Osteocyte (in vitro differentiated cells): ENCODE measurements around the gene MGA. TPM values are rescaled to one million over a fixed set of nuclear protein-coding genes. Genes with fewer than 3 reads are reported as not detected.

Experiments used
- DNase-seq: peaks from one replicate; pipeline ENCODE4 v3.0.0; 2021; ENCODE audit warnings: mixed read lengths; ENCODE audit not compliant: unreplicated experiment; ENCODE audit errors: extremely low spot score
- H3K27ac Mint-ChIP-seq: one replicate; pipeline ENCODE4 v1.8.0; 2021; ENCODE audit warnings: mild to moderate bottlenecking, mixed read lengths; ENCODE audit not compliant: unreplicated experiment
- H3K27me3 Mint-ChIP-seq: one replicate; pipeline ENCODE4 v1.8.0; 2021; ENCODE audit warnings: mixed read lengths; ENCODE audit not compliant: unreplicated experiment
- H3K36me3 Mint-ChIP-seq: one replicate; pipeline ENCODE4 v1.8.0; 2021; ENCODE audit warnings: mixed read lengths; ENCODE audit not compliant: unreplicated experiment
- H3K4me1 Mint-ChIP-seq: one replicate; pipeline ENCODE4 v1.8.0; 2021; ENCODE audit warnings: mixed read lengths; ENCODE audit not compliant: unreplicated experiment
- H3K4me3 Mint-ChIP-seq: one replicate; pipeline ENCODE4 v1.8.0; 2021; ENCODE audit warnings: mild to moderate bottlenecking, moderate library complexity, mixed read lengths; ENCODE audit not compliant: unreplicated experiment
- H3K9me3 Mint-ChIP-seq: one replicate; pipeline ENCODE4 v1.8.0; 2021; ENCODE audit warnings: mixed read lengths; ENCODE audit not compliant: unreplicated experiment
- CTCF ChIP-seq: fragments of 200-600 bp; sonication (generic); IDR thresholded peaks from 2 replicates; pipeline ENCODE4 v1.5.0; 2021; ENCODE audit warnings: antibody characterized with exemption, mild to moderate bottlenecking, moderate library complexity
- microRNA-seq: library from miRNA; unstranded; fragments of <30 nt; microRNA quantifications from one replicate; pipeline ENCODE4 v1.1.0, GENCODE V29; 2020; ENCODE audit not compliant: unreplicated experiment
- total RNA-seq: library from RNA; stranded (reverse); gene quantifications from 2 replicates; pipeline ENCODE4 v1.2.1, GENCODE V29; 2021

Gene MGA
- total RNA-seq, 1 donor from 2014 or later = 47.2 TPM

GRCh38 chr15:41821831-41822230 lies 161.6 kb downstream of the MGA start:
- no peak overlapping the region for H3K27ac Mint-ChIP-seq
- H3K9me3 Mint-ChIP-seq = no peaks in the 10 kb centered on the region
- no peak for DNase-seq
- TF ChIP-seq CTCF = no peak
- H3K27me3 Mint-ChIP-seq = no peaks in the 10 kb centered on the region
- no peak overlapping the region for H3K4me3 Mint-ChIP-seq
- H3K4me1 Mint-ChIP-seq = peaks cover 2% of the 10 kb centered on the region
- peaks cover 44% of the 10 kb centered on the region for H3K36me3 Mint-ChIP-seq

- H3K4me1 Mint-ChIP-seq = peaks cover 2% of the 10 kb centered on the region
- DNase-seq = no peak
These were observed 162.3 kb downstream of the MGA start for GRCh38 chr15:41822471-41822870.

More at GRCh38 chr15:41822471-41822870, 162.3 kb downstream of the MGA start:
- no peak overlapping the region for H3K27ac Mint-ChIP-seq
- no peak overlapping the region for H3K4me3 Mint-ChIP-seq
- no peak for TF ChIP-seq CTCF
- H3K27me3 Mint-ChIP-seq = no peaks in the 10 kb centered on the region
- H3K36me3 Mint-ChIP-seq = peaks cover 38% of the 10 kb centered on the region
- H3K9me3 Mint-ChIP-seq = no peaks in the 10 kb centered on the region

Small RNA genes lying within 50 kb of the gene (microRNA-seq; reads per million reads assigned to microRNA genes)
- gene MIR626 = not detected

Other genes with a start within 250 kb of the MGA start
- gene RTF1, start 243.3 kb upstream of the MGA start, total RNA-seq = 43.0 and 47.5 TPM in 2 replicates
- not detected in 2 replicates for gene ITPKA, start 166.5 kb upstream of the MGA start, total RNA-seq
- gene LTK, start 146.6 kb upstream of the MGA start, total RNA-seq = 0.50 and 0.91 TPM in 2 replicates
- gene RPAP1, start 116.1 kb upstream of the MGA start, total RNA-seq = 36.1 TPM in 2 replicates
- gene TYRO3, start 101.2 kb upstream of the MGA start, total RNA-seq = 8.1 and 8.3 TPM in 2 replicates
- gene MAPKBP1, start 114.1 kb downstream of the MGA start, total RNA-seq = 28.0 and 34.2 TPM in 2 replicates
- gene JMJD7, start 167.7 kb downstream of the MGA start, total RNA-seq = 9.1 and 14.0 TPM in 2 replicates
- gene PLA2G4B, start 178.4 kb downstream of the MGA start, total RNA-seq = 3.2 and 6.9 TPM in 2 replicates
- gene SPTBN5, start 233.6 kb downstream of the MGA start, total RNA-seq = 3.0 and 3.2 TPM in 2 replicates